ENCODE measurements around the gene SVEP1. TPM values are rescaled to one million over a fixed set of nuclear protein-coding genes. Genes with fewer than 3 reads are reported as not detected.

Gene SVEP1
- polyA plus RNA-seq, 1 of the 3 experiments (the other 2 are of a cell fraction): 0.10 TPM

DNA sequence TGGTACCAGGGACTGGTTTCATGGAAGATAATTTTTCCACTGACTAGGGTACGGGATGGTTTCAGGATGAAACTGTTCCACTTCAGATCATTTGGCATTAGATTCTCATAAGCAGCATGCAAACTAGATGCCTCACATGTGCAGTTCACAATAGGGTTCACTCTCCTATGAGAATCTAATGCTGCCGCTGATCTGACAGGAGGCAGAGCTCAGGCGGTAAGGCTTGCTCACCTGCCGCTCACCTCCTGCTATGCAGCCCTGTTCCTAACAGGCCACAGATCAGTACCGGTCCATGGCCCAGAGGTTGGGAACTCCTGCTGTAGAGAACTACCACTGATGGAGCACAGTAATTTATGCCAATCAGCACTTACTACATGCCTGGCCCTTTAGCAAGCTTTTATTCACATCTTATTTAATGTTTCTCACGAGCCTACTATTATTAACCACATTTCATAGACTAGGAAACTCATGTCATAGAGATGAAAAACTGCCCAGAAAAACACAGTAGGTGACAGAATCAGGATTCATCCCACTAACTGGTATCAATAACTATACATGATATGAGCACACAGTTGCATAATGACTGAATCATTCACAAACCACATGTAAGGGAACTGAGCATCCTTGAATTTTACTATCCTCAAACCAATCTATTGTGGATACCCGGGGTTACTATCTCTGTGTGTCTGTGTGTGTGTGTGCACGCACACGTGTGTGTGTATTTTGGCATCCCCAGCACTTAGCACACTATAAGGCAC is 46.5 kb downstream of the SVEP1 start:
- Histone ChIP-seq H3K9me2 (no peaks in the 10 kb centered on the region), H3F3A (replicated peaks; ENCODE audit: insufficient read depth) (no peaks in the 10 kb centered on the region), H4K20me1 (ENCODE audit: insufficient read depth) (no peaks in the 10 kb centered on the region), H3K9ac (no peak overlapping the region), H3K4me1 (ENCODE audit: control insufficient read depth in 1 of 2, insufficient read depth in 2 of 2, low read depth in 1 of 2, low read length in 1 of 2) (peaks cover 0 to 2% of the 10 kb centered on the region in 2 experiments; a peak in 1 of 4 replicates), H3K9me3 (no peaks in the 10 kb centered on the region), H3K27me3 (ENCODE audit: insufficient read depth) (no peaks in the 10 kb centered on the region), H3K27ac (ENCODE audit: low read depth in 2 of 2, low read length in 1 of 2) (no peak overlapping the region), H3K79me2 (ENCODE audit: insufficient read depth) (no peaks in the 10 kb centered on the region), H3K36me3 (replicated peaks in 1 of 2; ENCODE audit: control insufficient read depth in 1 of 2, insufficient read depth in 2 of 2, low read length in 1 of 2) (no peaks in the 10 kb centered on the region), H3K4me3 (ENCODE audit: low read depth in 2 of 2, low read length in 1 of 2) (no peak overlapping the region), H2AFZ (ENCODE audit: low read depth) (no peak overlapping the region), H3K4me2 (no peak overlapping the region)
- ChIA-PET CTCF (no interaction called here), POLR2A (no interaction called here)
- DNase-seq: no peak
- 45% methylated on average over 7 of the region's 9 CpGs for WGBS (ENCODE audit: low lambda C conversion rate)
- TF ChIP-seq MEF2A (IDR thresholded peaks at IDR 0.05; ENCODE audit: borderline replicate concordance, low read depth): no peak
- TF ChIP-seq, protein P1, sequence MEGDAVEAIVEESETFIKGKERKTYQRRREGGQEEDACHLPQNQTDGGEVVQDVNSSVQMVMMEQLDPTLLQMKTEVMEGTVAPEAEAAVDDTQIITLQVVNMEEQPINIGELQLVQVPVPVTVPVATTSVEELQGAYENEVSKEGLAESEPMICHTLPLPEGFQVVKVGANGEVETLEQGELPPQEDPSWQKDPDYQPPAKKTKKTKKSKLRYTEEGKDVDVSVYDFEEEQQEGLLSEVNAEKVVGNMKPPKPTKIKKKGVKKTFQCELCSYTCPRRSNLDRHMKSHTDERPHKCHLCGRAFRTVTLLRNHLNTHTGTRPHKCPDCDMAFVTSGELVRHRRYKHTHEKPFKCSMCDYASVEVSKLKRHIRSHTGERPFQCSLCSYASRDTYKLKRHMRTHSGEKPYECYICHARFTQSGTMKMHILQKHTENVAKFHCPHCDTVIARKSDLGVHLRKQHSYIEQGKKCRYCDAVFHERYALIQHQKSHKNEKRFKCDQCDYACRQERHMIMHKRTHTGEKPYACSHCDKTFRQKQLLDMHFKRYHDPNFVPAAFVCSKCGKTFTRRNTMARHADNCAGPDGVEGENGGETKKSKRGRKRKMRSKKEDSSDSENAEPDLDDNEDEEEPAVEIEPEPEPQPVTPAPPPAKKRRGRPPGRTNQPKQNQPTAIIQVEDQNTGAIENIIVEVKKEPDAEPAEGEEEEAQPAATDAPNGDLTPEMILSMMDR (IDR thresholded peaks at IDR 0.05): no peak
- TF ChIP-seq SMC3 (IDR thresholded peaks at IDR 0.05; ENCODE audit: low read depth, low read length): no peak
- no peak for TF ChIP-seq IRF3 (IDR thresholded peaks at IDR 0.05; ENCODE audit: low read depth, low read length)
- TF ChIP-seq, protein P2, sequence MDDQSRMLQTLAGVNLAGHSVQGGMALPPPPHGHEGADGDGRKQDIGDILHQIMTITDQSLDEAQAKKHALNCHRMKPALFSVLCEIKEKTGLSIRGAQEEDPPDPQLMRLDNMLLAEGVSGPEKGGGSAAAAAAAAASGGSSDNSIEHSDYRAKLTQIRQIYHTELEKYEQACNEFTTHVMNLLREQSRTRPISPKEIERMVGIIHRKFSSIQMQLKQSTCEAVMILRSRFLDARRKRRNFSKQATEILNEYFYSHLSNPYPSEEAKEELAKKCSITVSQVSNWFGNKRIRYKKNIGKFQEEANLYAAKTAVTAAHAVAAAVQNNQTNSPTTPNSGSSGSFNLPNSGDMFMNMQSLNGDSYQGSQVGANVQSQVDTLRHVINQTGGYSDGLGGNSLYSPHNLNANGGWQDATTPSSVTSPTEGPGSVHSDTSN (IDR thresholded peaks at IDR 0.05): no peak
- no peak for TF ChIP-seq FOXM1 (IDR thresholded peaks at IDR 0.05; ENCODE audit: low read depth)
- no peak for TF ChIP-seq POLR2AphosphoS5 (IDR thresholded peaks at IDR 0.05; ENCODE audit: low read depth, low read length)
- TF ChIP-seq, protein P3, sequence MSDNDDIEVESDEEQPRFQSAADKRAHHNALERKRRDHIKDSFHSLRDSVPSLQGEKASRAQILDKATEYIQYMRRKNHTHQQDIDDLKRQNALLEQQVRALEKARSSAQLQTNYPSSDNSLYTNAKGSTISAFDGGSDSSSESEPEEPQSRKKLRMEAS (IDR thresholded peaks at IDR 0.05; ENCODE audit: low read depth): no peak
- TF ChIP-seq, protein P4, sequence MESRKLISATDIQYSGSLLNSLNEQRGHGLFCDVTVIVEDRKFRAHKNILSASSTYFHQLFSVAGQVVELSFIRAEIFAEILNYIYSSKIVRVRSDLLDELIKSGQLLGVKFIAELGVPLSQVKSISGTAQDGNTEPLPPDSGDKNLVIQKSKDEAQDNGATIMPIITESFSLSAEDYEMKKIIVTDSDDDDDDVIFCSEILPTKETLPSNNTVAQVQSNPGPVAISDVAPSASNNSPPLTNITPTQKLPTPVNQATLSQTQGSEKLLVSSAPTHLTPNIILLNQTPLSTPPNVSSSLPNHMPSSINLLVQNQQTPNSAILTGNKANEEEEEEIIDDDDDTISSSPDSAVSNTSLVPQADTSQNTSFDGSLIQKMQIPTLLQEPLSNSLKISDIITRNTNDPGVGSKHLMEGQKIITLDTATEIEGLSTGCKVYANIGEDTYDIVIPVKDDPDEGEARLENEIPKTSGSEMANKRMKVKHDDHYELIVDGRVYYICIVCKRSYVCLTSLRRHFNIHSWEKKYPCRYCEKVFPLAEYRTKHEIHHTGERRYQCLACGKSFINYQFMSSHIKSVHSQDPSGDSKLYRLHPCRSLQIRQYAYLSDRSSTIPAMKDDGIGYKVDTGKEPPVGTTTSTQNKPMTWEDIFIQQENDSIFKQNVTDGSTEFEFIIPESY (IDR thresholded peaks at IDR 0.05; ENCODE audit: borderline replicate concordance, low read depth): no peak
- TF ChIP-seq JUND (IDR thresholded peaks at IDR 0.05): no peak
- TF ChIP-seq TCF12 (IDR thresholded peaks at IDR 0.05): no peak
- no peak for TF ChIP-seq RAD21 (IDR thresholded peaks at IDR 0.05; ENCODE audit: low read length)
- TF ChIP-seq EZH2phosphoT487 (IDR thresholded peaks at IDR 0.05; ENCODE audit: borderline replicate concordance, low read depth): no peak

All from SK-N-SH (cell line).